OCI-LY7 (cell line): ENCODE measurements around the gene DCLRE1B. TPM values are rescaled to one million over a fixed set of nuclear protein-coding genes. Genes with fewer than 3 reads are reported as not detected.

Experiments used
- BruUV-seq: library from RNA; stranded (reverse); fragments of 400-500 nt; replicated peaks from 2 replicates; lab custom pipeline; 2021; lab: Mats Ljungman, UMichigan
- CTCF ChIA-PET: fragments of 300-600 bp; sonication (Branson Sonifier 250); formaldehyde crosslinking; loops from one replicate; lab custom pipeline; 2022; ENCODE audit warnings: antibody characterized with exemption; ENCODE audit not compliant: unreplicated experiment; lab: Charles Lee
- POLR2A ChIA-PET: fragments of 300-600 bp; sonication (Branson Sonifier 250); formaldehyde crosslinking; loops from one replicate; lab custom pipeline; 2022; ENCODE audit warnings: antibody characterized with exemption; lab: Charles Lee
- DNase-seq: peaks from one replicate; pipeline ENCODE4 v3.0.0-alpha.2; 2015; ENCODE audit warnings: low spot score
- H2AFZ ChIP-seq: fragments of 200-600 bp; sonication (generic), shearing (Covaris generic); 2 replicates; pipeline ENCODE4 v1.6.1; 2014; ENCODE audit warnings: mild to moderate bottlenecking, antibody characterized with exemption, low read length, moderate library complexity
- H3K27ac ChIP-seq: fragments of 200-600 bp; sonication (generic); 2 replicates; pipeline ENCODE4 v1.5.1; 2014; ENCODE audit warnings: mixed run types, low read depth, mild to moderate bottlenecking, moderate library complexity, low read length, inconsistent platforms; ENCODE audit not compliant: poor library complexity, severe bottlenecking
- H3K36me3 ChIP-seq: fragments of 200-600 bp; sonication (generic); 2 replicates; pipeline ENCODE4 v1.6.1; 2014; ENCODE audit warnings: mild to moderate bottlenecking, antibody characterized with exemption, low read length, moderate library complexity, mixed read lengths; ENCODE audit not compliant: insufficient read depth
- H3K4me1 ChIP-seq: fragments of 200-600 bp; sonication (generic); 2 replicates; pipeline ENCODE4 v1.5.1; 2014; ENCODE audit warnings: mild to moderate bottlenecking, low read length; ENCODE audit not compliant: insufficient read depth, poor library complexity, severe bottlenecking
- H3K4me2 ChIP-seq: fragments of 200-600 bp; sonication (generic); 2 replicates; pipeline ENCODE4 v1.6.1; 2014; ENCODE audit warnings: mild to moderate bottlenecking, low read length
- H3K4me3 ChIP-seq: fragments of 200-600 bp; sonication (generic); 2 replicates; pipeline ENCODE4 v1.5.1; 2014; ENCODE audit warnings: mild to moderate bottlenecking, low read depth, low read length; ENCODE audit not compliant: poor library complexity, severe bottlenecking
- H3K79me2 ChIP-seq: fragments of 200-600 bp; sonication (generic); 2 replicates; pipeline ENCODE4 v1.6.1; 2016; ENCODE audit warnings: low read depth, mild to moderate bottlenecking, low read length, moderate library complexity, mixed read lengths; ENCODE audit not compliant: insufficient read depth
- H3K9me2 ChIP-seq: fragments of 200-600 bp; sonication (generic); 2 replicates; pipeline ENCODE4 v1.6.1; 2016; ENCODE audit warnings: mild to moderate bottlenecking, low read length, mixed read lengths; ENCODE audit not compliant: insufficient read depth
- H3K9me3 ChIP-seq: fragments of 200-600 bp; sonication (generic); 2 replicates; pipeline ENCODE4 v1.6.1; 2014; ENCODE audit warnings: mild to moderate bottlenecking, mixed run types, low read length, mixed read lengths
- H4K20me1 ChIP-seq: fragments of 200-600 bp; sonication (generic); 2 replicates; pipeline ENCODE4 v1.6.1; 2014; ENCODE audit warnings: mild to moderate bottlenecking, antibody characterized with exemption, low read length, moderate library complexity, mixed read lengths; ENCODE audit not compliant: insufficient read depth
- EZH2phosphoT487 ChIP-seq: fragments of 200-600 bp; sonication (generic); IDR thresholded peaks from 2 replicates; pipeline ENCODE4 v1.6.1; 2018; ENCODE audit warnings: low read depth, borderline replicate concordance, mild to moderate bottlenecking, mixed run types, antibody characterized with exemption, low read length, moderate library complexity, mixed read lengths
- intact Hi-C: fragments of 100-400 bp; cut with micrococcal nuclease; formaldehyde crosslinking; loops from one replicate; pipeline ENCODE4 v1.10.0; 2022; ENCODE audit not compliant: unreplicated experiment
- total RNA-seq, 2 experiments: library from RNA; depleted of rRNA in 1 of 2; stranded (reverse); fragments of >200 nt in 1 of 2; shearing (Covaris generic) in 1 of 2; gene quantifications; 2 replicates each; pipeline ENCODE4 v1.2.3, GENCODE V29; 2014 to 2022
- TF ChIP-seq, protein P1 (sequence below): fragments of 200-600 bp; sonication (generic); conservative IDR thresholded peaks from 2 replicates; pipeline ENCODE4 v1.5.1; 2014; ENCODE audit warnings: mild to moderate bottlenecking, antibody characterized with exemption, low read length, moderate library complexity, mixed read lengths

Gene DCLRE1B
- total RNA-seq, 2 experiments from 2014 or later, result 17.3 to 20.8 TPM

DNA sequence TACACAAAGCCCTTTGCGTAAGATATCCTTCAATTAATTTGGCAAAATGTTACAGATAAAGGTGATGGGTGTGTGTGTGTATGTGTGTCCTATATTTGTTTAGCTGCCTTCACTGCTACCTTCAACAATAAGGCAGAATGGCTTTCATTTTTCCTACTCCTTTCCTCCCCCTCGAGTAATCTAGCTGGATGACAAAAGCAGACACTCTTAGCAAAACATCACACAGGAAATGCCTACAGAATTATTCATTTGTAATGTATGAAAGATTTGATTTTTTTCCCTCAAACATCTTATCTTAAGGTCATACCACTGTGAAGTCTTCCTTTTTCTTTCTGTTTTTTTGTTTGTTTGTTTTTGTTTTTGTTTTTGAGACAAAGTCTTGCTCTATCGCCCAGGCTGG lies 44.2 kb upstream of the DCLRE1B start:
- Histone ChIP-seq H3K79me2 (peaks cover 75% of the 10 kb centered on the region), H3K4me3 (peak overlapping the region; percentile 58), H3K27ac (peak overlapping the region; percentile 94), H3K9me2 (no peaks in the 10 kb centered on the region), H3K36me3 (peaks cover 58% of the 10 kb centered on the region), H2AFZ (0 out of 2 replicates have a peak overlapping the region, but pooled peaks have one; percentile 5), H4K20me1 (no peaks in the 10 kb centered on the region), H3K4me2 (peak overlapping the region; percentile 79), H3K9me3 (no peaks in the 10 kb centered on the region), H3K4me1 (peaks cover 70% of the 10 kb centered on the region)
- TF ChIP-seq, protein P1, sequence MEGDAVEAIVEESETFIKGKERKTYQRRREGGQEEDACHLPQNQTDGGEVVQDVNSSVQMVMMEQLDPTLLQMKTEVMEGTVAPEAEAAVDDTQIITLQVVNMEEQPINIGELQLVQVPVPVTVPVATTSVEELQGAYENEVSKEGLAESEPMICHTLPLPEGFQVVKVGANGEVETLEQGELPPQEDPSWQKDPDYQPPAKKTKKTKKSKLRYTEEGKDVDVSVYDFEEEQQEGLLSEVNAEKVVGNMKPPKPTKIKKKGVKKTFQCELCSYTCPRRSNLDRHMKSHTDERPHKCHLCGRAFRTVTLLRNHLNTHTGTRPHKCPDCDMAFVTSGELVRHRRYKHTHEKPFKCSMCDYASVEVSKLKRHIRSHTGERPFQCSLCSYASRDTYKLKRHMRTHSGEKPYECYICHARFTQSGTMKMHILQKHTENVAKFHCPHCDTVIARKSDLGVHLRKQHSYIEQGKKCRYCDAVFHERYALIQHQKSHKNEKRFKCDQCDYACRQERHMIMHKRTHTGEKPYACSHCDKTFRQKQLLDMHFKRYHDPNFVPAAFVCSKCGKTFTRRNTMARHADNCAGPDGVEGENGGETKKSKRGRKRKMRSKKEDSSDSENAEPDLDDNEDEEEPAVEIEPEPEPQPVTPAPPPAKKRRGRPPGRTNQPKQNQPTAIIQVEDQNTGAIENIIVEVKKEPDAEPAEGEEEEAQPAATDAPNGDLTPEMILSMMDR, result no peak
- no peak for TF ChIP-seq EZH2phosphoT487
- BruUV-seq, result no TSS peak
- POLR2A ChIA-PET, result interaction anchor here (0.8 to 5.0 kb wide), 9 partner anchors 9 to 86 kb away, joined by 3 to 57 read pairs (median 5); partner anchors contain the start of gene AP4B1
- no peak for DNase-seq
- CTCF ChIA-PET, result interaction anchor here (0.8 kb wide), 1 partner anchor 9 kb away, joined by 4 read pairs; no protein-coding TSS in a partner anchor
- intact Hi-C loops, result no loop called here

DNA sequence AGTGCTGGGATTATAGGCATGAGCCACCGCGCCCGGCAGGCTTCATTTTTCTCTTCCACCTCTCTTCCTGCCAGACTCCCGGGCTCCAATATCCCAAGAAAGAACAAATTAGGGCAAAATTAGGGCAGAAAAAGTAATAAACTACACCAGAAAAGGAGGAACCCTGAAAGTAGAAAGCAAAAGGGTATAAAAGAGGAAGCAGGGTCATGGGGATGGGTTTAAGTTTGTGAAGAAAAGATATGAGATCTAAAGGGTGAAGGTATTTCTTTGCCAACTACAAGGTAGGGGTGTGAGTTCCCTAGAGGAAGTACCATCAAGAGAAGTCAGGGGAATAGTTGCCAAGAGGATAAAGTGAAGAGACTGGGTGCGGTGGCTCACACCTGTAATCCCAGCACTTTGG lies 43.5 kb upstream of the DCLRE1B start:
- H3K4me2 ChIP-seq, result peak overlapping the region; percentile 79
- CTCF ChIA-PET, result no interaction called here
- peak overlapping the region; percentile 94 for H3K27ac ChIP-seq
- H2AFZ ChIP-seq, result no peak overlapping the region
- H4K20me1 ChIP-seq, result no peaks in the 10 kb centered on the region
- H3K9me3 ChIP-seq, result no peaks in the 10 kb centered on the region
- peaks cover 66% of the 10 kb centered on the region for H3K4me1 ChIP-seq
- no TSS peak for BruUV-seq
- intact Hi-C loops, result no loop called here
- H3K36me3 ChIP-seq, result peaks cover 58% of the 10 kb centered on the region
- no peaks in the 10 kb centered on the region for H3K9me2 ChIP-seq
- H3K79me2 ChIP-seq, result peaks cover 80% of the 10 kb centered on the region
- DNase-seq, result peak; percentile 39
- POLR2A ChIA-PET, result interaction anchor here (1.0 to 5.0 kb wide), 5 partner anchors 8 to 44 kb away, joined by 3 to 57 read pairs (median 3); no protein-coding TSS in a partner anchor
- TF ChIP-seq, protein P1, result no peak
- no peak for TF ChIP-seq EZH2phosphoT487
- H3K4me3 ChIP-seq, result no peak overlapping the region

DNA sequence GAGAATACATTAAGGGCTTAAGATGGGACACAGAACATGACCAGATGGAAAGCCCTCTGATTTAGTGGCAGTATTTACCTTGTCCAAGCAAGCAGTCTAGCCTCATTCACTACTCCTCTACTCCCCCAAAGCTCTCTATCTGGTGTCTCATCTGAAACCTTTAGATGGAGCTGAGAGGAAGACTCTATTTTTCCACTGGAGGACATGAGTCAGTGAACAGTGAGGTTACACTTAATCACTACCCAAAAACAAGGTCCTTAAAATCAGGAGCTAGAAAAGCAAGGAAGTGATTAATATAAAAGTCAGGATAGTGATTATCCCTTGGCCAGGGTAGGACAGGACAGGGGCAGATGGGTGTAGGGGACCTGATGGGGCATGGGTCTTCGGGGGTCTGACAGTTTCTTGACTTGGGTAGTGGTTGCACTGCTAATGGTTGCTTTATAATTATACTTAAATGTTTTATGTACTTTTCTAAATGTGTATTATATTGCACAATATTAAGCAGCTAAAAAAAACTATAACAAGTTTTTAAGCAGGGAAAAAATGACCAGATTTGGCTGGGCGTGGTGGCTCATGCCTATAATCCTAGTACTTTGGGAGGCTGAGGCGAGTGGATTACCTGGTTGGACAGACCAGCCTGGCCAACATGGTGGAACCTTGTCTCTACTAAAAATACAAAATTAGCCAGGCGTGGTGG lies 36.6 kb upstream of the DCLRE1B start:
- H3K36me3 ChIP-seq, result peaks cover 49% of the 10 kb centered on the region
- H3K4me1 ChIP-seq, result peaks cover 47% of the 10 kb centered on the region
- H3K27ac ChIP-seq, result no peak overlapping the region
- DNase-seq, result no peak
- H3K9me2 ChIP-seq, result no peaks in the 10 kb centered on the region
- H3K79me2 ChIP-seq, result peaks cover 76% of the 10 kb centered on the region
- ChIA-PET POLR2A (interaction anchor here (0.8 to 3.5 kb wide), 8 partner anchors 8 to 66 kb away, joined by 3 to 57 read pairs (median 4); no protein-coding TSS in a partner anchor), CTCF (interaction anchor here (1.7 to 2.5 kb wide), 2 partner anchors 9 to 12 kb away, joined by 4 to 10 read pairs; no protein-coding TSS in a partner anchor)
- intact Hi-C loops, result no loop called here
- no peaks in the 10 kb centered on the region for H4K20me1 ChIP-seq
- TF ChIP-seq EZH2phosphoT487, result no peak
- TF ChIP-seq, protein P1, result no peak
- no TSS peak for BruUV-seq
- H3K9me3 ChIP-seq, result no peaks in the 10 kb centered on the region
- H2AFZ ChIP-seq, result no peak overlapping the region
- H3K4me2 ChIP-seq, result peak overlapping the region; percentile 78
- H3K4me3 ChIP-seq, result peak overlapping the region; percentile 77
